HT1080 (cell line): ENCODE data around the gene PRKG1. TPM values are rescaled to one million over a fixed set of nuclear protein-coding genes. Genes with fewer than 3 reads are reported as not detected.
"Not testable (repeated sequence)": the region's sequence is repeated elsewhere in the genome, so short reads cannot be mapped to it uniquely, and the experiment has no call there.

Experiments
- DNase-seq: peaks from one replicate; pipeline ENCODE4 v3.0.0-alpha.2; 2015; ENCODE audit warnings: low read depth
- total RNA-seq: library from RNA; depleted of rRNA; stranded (reverse); fragments of >200 nt; shearing (Covaris generic); gene quantifications from 2 replicates; pipeline ENCODE4 v1.2.3, GENCODE V29; 2014

PRKG1 gene
- total RNA-seq, 1 experiment from 2014 or later: 3.9 TPM

GRCh38 chr10:51169111-51169510 is 94.8 kb downstream of the PRKG1 start:
- DNase-seq: no peak

DNA sequence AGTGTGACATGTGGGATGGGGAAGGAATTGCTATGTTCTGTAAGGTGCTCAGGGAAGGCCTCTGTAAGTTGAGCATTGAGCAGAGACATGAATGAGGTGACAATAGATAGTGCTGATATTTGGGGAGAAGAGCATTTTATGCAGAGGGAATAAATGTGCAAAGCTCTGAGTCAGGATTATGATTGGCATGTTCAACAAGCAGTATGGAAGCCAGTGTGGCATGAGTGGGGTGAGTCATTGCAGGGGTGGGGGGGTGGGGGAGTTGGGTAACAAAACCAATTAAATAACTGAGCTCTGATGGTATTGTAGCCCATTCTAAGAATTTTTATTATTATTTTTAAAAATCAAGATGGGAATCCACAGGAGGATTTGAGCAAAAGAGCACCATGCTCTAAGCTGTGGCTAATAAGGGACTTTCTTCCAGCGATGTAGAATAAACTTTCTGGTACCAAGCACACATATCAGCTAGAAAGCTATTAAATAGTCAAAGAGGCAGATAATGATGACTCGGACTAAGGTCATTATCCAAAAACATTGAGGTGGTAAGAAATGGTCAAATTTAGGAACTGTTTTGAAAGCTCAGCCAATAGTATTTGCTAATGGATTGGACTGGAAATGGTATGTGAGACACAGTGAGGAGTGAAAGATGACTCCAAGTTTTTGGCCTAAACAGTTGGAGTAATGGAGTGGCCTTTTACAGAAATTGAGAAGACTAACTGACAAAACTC is 96.4 kb downstream of the PRKG1 start:
- peak; percentile 30 for DNase-seq

DNA sequence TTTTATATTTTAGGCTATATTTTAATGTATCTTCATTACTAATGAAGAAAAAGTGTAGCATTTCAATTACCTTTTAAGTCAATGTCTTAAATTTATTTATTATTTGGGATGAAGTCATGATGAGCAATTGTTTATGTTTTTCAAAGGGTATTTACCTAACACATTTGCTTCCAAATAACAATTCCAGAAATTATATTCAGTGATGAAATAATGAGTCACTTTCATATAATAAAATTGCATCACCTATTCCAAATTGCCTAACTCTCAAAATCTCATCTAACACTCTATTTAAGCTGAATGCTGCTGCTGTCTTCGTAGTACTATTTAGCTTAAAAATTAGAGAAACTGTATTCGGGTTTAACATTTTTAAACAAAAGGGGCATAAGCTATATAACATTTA is 97.7 kb downstream of the PRKG1 start:
- DNase-seq: no peak

GRCh38 chr10:51176976-51177695 is 102.8 kb downstream of the PRKG1 start:
- DNase-seq: peak; percentile 18

- DNase-seq: no peak
These were observed 104.3 kb downstream of the PRKG1 start for GRCh38 chr10:51178634-51179033.

DNA sequence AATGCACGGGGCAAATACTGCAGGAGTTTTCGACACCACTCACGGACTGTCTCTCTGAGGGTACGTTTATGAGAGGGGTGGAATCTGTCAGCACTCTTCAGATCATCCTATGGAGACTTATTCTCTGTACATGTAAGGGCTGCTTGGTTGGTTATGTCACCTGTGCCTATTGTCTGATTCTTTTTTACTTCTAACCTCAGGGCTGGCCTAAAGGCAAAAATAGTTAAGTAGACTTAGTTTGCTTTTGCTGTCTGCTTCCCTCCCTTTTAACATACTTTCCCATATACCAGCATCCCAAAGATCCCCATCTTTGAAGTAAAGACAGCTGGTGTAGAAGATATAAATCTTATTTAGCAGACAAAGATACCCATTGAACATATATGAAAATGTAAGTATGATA is 105.9 kb downstream of the PRKG1 start:
- DNase-seq: no peak

DNA sequence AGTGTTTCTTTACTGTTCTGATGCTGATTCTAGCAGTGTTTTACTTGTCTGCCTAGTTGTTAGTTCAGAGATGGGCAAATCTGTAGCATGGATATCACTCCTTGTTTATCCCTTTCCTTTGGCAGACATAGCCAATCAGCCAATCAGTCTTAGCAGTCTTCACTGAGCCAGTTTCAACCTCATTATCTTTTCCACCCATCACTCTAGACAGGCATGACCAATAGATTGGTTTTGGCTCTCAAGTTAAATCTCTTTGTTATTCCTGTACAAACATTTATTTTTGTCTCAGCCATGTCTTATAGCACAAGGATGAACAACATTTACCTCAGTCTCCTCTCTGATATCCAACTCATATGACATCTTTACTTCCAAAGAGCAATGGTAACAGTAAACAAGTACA is 109.5 kb downstream of the PRKG1 start:
- DNase-seq: no peak

DNA sequence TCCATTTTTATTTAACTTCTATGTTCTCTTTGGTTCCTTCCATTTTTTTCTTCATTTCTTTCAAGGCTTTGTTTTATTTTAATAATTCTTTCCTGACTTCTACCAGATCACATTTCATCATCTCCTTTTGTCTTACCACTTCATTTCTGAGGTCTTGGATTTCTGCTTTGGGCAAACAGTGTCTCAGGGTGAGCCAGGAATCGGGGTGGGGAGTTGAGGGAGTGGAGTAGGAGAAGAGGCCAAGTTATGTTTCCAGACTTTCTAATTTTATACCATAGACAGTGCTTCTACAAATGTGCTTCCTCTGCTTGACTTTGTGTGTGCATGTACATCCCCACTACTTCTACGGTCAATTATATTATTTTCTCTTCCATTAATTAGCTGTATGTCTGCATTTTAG is 112.1 kb downstream of the PRKG1 start:
- DNase-seq: no peak

DNA sequence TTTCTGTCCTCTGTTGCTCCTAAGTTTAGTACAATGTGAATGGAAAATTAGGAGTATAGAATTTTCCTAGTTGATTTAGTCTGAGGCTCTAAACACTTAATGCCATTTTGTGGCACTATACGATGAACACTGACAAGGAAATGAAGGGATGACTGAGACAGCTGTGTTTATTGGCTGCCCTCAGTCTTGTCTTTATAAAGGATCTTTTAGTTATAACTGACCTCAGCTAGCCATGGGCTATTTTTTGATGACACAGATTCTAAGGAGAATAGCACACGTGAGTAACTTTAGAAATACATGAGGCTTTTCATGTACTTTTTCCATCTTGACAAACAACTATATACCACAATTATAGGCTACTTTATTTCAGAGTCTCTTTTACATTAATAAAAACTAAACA is 113.7 kb downstream of the PRKG1 start:
- no peak for DNase-seq

- no peak for DNase-seq
These were observed 114.6 kb downstream of the PRKG1 start for GRCh38 chr10:51188866-51189265.

GRCh38 chr10:51196508-51197175 is 122.4 kb downstream of the PRKG1 start:
- DNase-seq: no peak

DNA sequence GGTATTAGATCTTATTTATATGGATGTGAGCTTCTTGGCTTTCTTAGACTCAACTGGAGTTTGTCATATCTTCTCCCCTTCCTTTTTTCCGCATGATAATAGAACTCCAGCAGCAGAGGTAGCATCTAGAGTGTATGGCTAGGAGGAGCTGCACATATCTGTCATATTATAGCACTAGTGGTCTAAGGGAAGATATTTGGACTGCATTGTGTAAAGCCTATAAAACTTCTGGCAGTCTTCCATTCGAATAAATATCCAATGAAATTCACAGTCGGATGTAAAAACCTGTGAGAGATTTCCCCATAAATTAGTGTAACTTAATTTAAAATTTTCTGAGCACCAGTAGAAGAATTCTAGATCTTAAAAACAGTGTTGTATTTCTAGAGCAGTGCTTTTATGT is 123.9 kb downstream of the PRKG1 start:
- no peak for DNase-seq

GRCh38 chr10:51201947-51202346 is 127.7 kb downstream of the PRKG1 start:
- no peak for DNase-seq

DNA sequence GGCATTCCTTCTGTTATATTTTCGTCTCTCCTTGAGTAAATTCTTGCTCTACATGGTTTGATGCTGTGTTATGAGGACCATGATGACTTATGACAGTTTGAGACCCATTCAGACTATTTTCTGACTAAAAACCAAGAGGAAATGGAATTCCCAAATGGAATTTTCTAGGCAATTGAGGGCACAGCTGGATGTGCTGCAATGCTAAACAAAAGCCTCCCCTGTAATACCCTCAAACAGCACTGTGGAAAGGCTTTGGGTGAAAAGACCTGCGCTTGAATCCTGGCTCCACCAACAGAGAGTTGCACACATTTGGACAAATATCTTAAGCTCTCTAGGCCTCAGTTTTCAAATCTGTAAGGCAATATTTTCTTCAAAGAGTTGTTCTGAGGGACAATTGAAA is 129.1 kb downstream of the PRKG1 start:
- no peak for DNase-seq

GRCh38 chr10:51204066-51204465 is 129.8 kb downstream of the PRKG1 start:
- DNase-seq: no peak

DNA sequence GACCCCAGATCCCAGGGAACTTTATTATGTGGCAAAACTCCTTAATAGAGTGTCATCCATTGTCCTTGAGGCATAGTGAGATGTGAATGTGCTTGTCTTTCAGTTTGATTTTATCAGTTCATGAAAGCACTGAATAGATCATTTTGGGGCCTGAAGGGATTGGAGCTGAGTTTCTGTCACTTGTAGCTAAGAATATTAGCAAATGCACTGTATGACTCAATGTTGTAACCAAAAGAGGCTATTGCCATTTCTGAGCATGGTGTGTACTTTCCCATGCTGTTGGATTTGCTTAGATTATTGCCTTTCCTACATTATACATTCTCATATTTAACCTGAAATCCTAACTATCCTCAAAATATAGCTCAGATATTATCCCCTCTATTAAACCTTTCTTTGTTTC is 130.4 kb downstream of the PRKG1 start:
- no peak for DNase-seq

DNA sequence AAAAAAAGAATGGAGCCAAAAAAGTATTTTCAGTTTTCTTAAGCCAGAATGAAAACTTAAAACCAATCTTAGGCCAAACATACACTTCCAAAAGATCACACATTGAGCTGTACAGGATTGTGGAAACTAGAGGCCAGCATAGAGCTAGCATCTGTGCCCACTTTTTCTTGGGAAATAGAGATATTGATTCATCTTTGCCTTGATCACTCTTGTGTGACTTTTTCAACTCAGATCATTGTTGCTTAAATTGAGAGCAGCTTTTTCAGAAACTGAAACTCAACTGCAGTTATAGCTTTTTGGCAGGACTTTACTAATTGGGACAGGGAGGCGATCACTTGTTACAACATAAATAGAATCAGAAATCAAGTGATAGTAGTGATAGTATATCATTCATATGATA is 132.2 kb downstream of the PRKG1 start:
- no peak for DNase-seq

GRCh38 chr10:51212937-51213336 is 138.7 kb downstream of the PRKG1 start:
- not testable (repeated sequence) for DNase-seq

DNA sequence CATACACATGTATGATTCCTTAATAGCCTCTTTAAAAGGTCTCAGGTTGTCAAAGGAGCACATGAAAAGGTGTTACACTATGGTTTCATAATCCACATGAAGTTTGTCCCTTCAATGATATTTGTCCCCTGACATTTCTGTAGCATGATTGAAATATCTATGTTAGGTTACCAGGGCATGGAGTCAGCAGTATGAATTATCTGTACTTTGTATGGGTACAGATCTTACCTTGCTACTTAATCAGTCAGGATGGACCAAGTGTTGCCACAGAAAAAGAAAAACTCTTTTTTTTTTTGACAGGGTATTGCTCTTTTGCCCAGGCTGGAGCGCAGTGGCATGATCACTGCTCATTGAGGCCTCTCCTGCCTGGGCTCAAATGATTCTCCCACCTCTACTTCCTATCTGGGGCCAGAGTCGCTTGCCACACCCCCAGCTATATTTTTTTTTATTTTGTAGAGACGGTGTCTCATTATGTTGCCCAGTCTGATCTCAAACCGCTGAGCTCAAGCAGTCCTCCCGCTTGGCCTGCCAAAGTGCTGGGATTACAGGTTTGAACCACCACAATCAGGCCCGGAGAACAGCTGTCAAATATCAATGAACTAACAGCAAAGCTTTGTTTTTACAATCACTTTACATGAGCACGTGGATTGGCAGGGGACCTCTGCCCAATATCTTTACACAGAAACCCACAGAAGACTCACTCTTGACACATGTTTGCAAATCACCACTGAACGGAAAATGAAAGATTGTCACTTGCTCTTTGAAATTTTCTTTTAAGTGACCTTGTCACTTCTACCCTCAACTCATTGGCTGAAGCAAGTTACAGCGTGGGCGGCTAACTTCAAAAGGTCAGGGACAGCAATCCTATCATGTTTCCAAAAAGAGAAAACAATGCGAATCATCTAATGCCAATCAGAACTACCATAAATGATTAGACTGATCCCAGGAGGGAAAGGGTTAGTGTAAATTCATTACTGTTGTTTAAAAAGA is 140.2 kb downstream of the PRKG1 start:
- DNase-seq: no peak

GRCh38 chr10:51215951-51216834 is 141.9 kb downstream of the PRKG1 start:
- peak; percentile 27 for DNase-seq
